ENCODE data around the gene KRT20. TPM values are rescaled to one million over a fixed set of nuclear protein-coding genes. Genes with fewer than 3 reads are reported as not detected.
"Not testable (repeated sequence)": the region's sequence is repeated elsewhere in the genome, so short reads cannot be mapped to it uniquely, and the experiment has no call there.

Gene KRT20, protein sequence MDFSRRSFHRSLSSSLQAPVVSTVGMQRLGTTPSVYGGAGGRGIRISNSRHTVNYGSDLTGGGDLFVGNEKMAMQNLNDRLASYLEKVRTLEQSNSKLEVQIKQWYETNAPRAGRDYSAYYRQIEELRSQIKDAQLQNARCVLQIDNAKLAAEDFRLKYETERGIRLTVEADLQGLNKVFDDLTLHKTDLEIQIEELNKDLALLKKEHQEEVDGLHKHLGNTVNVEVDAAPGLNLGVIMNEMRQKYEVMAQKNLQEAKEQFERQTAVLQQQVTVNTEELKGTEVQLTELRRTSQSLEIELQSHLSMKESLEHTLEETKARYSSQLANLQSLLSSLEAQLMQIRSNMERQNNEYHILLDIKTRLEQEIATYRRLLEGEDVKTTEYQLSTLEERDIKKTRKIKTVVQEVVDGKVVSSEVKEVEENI
- not detected for total RNA-seq
- long read RNA-seq = 0 reads

- no peak for DNase-seq
- no peak for ATAC-seq
- intact Hi-C loops (cut with DNase I) = no loop called here
These were observed at the start of gene KRT20 for GRCh38 chr17:40884708-40885512. Gene KRT20, minus strand, starts transcription at chr17:40885242. Its CDS starts 57 bp downstream, at chr17:40885185.

GRCh38 chr17:40932608-40933007 lies 47.6 kb upstream of the KRT20 start:
- ATAC-seq (no peak), DNase-seq (no peak)
- intact Hi-C loops (cut with DNase I) = no loop called here

- intact Hi-C loops (cut with DNase I) = no loop called here
- DNase-seq (no peak), ATAC-seq (no peak)
These were observed 46.3 kb upstream of the KRT20 start for GRCh38 chr17:40931311-40931710.

DNA sequence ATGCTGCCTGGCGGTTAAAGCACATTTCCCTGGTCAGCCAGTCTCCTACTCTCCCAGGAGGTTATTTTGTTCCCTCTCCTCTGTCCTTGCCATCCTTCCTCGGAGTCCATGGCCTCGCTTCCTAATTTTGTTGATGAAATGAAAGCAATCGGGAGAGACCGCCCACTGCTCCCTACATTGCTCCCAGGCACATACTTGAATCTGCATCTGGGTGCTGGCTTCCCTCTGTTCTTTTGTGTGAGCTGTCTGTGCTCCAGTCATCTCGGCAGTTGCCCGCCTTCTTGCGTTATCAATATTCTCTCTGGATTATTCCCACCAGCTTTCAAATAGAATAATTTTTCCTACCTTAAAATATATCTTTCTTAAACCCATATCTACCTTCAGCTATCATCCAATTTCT lies 41.3 kb upstream of the KRT20 start:
- DNase-seq (no peak), ATAC-seq (no peak)
- intact Hi-C loops (cut with DNase I) = no loop called here

- intact Hi-C loops (cut with DNase I) = no loop called here
- peak; percentile 52 for DNase-seq
- ATAC-seq = peak in 1 of 2 donors; percentile 94
These were observed 37.2 kb upstream of the KRT20 start for GRCh38 chr17:40922239-40922638.

- DNase-seq (no peak), ATAC-seq (no peak)
- intact Hi-C loops (cut with DNase I) = no loop called here
These were observed 36.0 kb upstream of the KRT20 start for GRCh38 chr17:40921026-40921425.

DNA sequence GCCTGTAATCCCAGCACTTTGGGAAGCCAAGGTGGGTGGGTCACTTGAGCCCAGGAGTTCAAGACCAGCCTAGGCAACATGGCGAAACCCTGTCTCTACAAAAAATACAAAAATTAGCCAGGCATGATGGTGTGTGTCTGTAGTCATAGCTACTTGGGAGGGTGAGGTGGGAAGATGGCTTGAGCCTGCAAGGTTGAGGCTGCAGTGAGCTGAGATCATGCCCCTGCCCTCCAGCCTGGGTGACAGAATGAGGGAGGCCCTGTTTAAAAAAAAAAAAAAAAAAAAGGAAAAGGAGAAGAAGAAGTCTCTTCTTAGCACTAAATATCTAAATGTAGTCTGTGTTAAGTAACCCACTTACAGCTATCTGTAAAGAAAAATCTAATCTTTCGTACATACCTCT lies 32.1 kb upstream of the KRT20 start:
- not testable (repeated sequence) for ATAC-seq, DNase-seq
- intact Hi-C loops (cut with DNase I) = loop anchor here in 1 of 2 donors (10.0 kb wide), 2 partner anchors 408 to 628 kb away; no protein-coding TSS in a partner anchor

DNA sequence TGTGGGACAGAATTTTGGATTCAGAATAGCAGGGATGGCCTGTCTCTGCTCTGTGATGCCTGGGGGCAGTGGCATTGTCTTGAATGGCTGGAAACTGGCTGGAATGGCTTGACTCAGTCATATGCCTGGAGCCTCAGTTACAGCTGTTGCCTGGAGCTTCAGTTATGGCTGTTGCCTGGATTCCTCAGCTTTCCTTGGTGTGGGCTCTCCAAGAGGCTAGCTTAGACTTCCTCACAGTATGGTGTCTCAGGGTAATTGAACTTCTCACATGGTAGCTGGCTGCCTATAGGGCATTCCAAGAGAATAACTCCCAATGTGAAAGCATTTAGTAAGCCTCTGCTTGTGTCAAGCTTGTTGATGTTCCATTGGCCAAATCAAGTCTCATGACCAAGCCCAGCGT lies 31.3 kb upstream of the KRT20 start:
- intact Hi-C loops (cut with DNase I) = loop anchor here in 1 of 2 donors (10.0 kb wide), 2 partner anchors 408 to 628 kb away; no protein-coding TSS in a partner anchor

GRCh38 chr17:40915721-40916256 lies 30.7 kb upstream of the KRT20 start:
- ATAC-seq = no peak
- intact Hi-C loops (cut with DNase I) = loop anchor here in 1 of 2 donors (10.0 kb wide), 2 partner anchors 409 to 629 kb away; no protein-coding TSS in a partner anchor

More for the DNA sequence above, 31.3 kb upstream of the KRT20 start:
- ATAC-seq = no peak
- DNase-seq = no peak

GRCh38 chr17:40915199-40915661 lies 30.2 kb upstream of the KRT20 start:
- intact Hi-C loops (cut with DNase I) = loop anchor here in 1 of 2 donors (10.0 kb wide), 2 partner anchors 410 to 630 kb away; no protein-coding TSS in a partner anchor
- peak in 1 of 2 donors; percentile 90 for ATAC-seq
- DNase-seq = no peak

More at GRCh38 chr17:40915721-40916256, 30.7 kb upstream of the KRT20 start:
- DNase-seq = no peak

GRCh38 chr17:40914075-40914855 lies 29.2 kb upstream of the KRT20 start:
- intact Hi-C loops (cut with DNase I) = loop anchor here in 1 of 2 donors (10.0 kb wide), 2 partner anchors 411 to 631 kb away; no protein-coding TSS in a partner anchor
- ATAC-seq = no peak
- DNase-seq = no peak

DNA sequence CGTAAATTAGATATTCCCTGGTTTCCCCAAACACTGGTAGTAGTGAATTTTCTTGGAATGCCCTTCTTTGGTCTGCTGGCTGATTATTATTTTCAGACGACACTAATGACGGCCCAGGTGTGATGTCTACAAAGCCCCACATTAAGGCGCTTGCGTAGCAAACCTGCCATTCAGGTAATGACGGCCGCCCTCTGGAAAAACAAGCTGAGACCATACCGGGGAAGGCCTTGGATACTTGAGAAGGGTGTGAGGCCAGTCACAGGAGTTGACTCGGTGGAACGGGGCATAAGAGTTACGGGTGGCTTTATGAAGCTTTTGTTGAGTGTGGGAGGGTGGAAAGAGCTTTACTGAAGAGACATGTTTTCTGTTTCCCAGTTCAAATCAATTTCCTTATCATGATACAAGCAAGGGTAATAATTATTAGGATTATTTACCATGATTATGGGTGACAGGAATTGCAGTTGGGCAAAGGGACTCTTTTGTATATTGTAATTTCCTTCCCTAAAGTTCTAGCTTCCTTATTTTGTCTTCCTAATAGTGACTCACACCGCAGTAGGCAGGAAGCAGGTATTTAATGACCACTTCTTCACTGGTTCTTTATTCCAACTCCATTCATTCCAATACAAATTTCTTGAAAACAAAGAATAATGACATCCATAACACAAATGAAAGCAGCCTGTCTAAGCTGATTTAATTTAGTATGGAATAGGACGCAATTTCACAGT lies 27.6 kb upstream of the KRT20 start:
- ATAC-seq (no peak), DNase-seq (no peak)
- intact Hi-C loops (cut with DNase I) = loop anchor here in 1 of 2 donors (10.0 kb wide), 2 partner anchors 412 to 632 kb away; no protein-coding TSS in a partner anchor

DNA sequence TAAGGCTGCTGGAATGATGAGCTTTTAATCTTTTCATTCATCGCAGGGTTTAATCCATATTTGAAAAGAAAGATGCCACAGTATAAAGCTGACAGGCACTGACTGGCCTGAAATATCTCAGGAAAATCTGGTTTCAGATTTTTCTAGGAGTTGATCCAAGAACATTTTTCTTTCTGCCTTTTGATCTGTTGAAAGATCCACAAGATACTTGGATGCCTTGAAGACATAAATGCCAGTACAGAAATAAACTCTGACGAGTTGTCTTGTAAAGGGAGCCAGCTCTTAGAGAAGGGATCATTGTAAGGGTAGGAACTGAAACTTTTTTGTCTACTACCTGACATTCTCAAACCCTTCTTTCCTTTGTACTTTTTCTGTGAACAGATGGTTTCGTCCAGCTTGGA lies 25.4 kb upstream of the KRT20 start:
- peak in 1 of 2 donors; percentile 22 for ATAC-seq
- intact Hi-C loops (cut with DNase I) = loop anchor here (2.0 to 10.0 kb wide), 3 partner anchors 414 to 638 kb away; no protein-coding TSS in a partner anchor
- DNase-seq = no peak

- no peak for DNase-seq
- intact Hi-C loops (cut with DNase I) = loop anchor here (1.0 to 10.0 kb wide), 6 partner anchors 415 to 755 kb away; no protein-coding TSS in a partner anchor
- peak in 1 of 2 donors; percentile 41 for ATAC-seq
These were observed 24.7 kb upstream of the KRT20 start for GRCh38 chr17:40909755-40910154.

DNA sequence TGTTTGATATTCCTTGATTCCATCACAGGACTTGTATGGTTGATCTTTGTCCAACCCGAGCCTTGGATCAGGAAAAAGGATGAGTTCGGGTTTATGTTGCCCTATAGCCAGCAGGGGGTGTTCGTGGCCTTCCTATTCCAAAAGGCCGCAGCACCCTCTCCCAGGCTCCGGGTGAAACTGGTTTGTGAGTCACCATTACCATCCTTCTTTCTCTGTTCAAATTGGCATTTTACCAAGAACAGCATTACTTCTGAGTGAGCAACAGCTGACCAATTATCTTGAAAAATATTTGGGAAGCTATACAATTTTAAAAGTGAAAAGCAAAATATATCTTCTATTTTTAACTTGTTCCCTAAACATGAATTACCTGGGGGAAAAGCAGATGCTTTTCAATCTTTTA lies 24.3 kb upstream of the KRT20 start:
- DNase-seq (peak; percentile 72), ATAC-seq (peak; percentile 87 to 97)
- intact Hi-C loops (cut with DNase I) = loop anchor here (1.0 to 10.0 kb wide), 3 partner anchors 739 to 755 kb away; no protein-coding TSS in a partner anchor

DNA sequence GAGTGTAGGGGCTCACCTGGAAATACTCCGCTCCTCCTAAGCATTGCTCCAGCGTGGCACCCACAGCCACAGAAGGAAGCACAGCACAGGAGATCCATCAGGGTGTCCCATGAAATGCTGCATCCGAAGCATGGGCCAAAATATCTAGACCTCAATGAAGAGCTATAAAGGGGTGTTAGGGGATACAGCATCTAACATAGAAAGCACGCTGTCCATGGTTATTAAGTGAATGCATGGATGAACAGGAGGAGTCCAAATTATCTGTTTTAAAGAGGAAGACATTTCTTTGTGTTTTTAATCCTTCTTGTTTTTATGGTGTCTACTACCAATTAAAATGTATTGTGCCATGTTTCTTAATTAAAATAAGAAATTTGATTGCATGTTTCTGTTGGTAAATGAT lies 21.6 kb upstream of the KRT20 start:
- DNase-seq (no peak), ATAC-seq (no peak)
- intact Hi-C loops (cut with DNase I) = loop anchor here (5.0 to 10.0 kb wide), 2 partner anchors 756 to 758 kb away; no protein-coding TSS in a partner anchor

DNA sequence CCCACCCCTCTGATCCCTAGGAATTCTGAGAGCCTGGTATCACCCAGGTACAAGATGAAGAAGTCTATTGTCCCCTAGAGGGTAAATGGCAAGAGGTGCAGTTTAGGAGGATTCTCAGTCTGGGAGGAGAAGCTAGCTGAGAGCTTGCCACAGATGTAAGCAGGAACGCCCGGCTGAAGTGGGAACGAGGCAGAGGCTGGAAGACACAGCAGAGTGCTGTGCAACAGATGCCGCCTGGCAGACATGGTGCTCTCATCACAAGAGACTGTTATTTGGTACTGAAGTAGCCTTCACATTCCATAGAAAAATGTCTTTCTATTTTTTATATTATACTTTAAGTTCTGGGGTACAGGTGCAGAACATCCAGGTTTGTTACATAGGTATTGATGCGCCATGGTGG lies 20.3 kb upstream of the KRT20 start:
- intact Hi-C loops (cut with DNase I) = loop anchor here (5.0 to 10.0 kb wide), 2 partner anchors 757 to 759 kb away; no protein-coding TSS in a partner anchor
- DNase-seq = no peak

More for the DNA sequence above, 20.3 kb upstream of the KRT20 start:
- no peak for ATAC-seq
